NCI-H128 (cell line): ENCODE data around the gene TBC1D10A.

Experiments used
- DNase-seq: peaks from one replicate; lab custom pipeline; 2025; ENCODE audit not compliant: unreplicated experiment; lab: John Stamatoyannopoulos, UW

Gene TBC1D10A

DNA sequence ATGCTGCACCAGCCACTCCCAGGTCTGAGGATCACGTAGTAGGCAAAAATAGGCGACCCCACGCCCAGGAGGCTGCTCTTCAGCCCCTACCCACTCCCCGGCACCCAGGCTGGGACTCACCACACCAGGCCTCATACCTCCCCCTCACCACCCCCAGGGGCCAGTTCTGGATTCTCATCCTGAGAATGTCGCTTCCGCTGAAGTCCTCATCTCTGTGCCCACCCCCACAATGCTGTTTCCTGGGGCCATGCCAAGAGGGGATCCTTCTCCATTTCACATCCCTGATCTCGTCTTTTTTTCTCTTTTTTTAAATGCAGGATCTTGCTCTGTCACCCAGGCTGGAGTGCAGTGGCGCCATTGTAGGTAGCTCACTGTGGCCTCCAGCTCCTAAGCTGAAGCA lies 58.4 kb downstream of the TBC1D10A start:
- DNase-seq, result no peak

DNA sequence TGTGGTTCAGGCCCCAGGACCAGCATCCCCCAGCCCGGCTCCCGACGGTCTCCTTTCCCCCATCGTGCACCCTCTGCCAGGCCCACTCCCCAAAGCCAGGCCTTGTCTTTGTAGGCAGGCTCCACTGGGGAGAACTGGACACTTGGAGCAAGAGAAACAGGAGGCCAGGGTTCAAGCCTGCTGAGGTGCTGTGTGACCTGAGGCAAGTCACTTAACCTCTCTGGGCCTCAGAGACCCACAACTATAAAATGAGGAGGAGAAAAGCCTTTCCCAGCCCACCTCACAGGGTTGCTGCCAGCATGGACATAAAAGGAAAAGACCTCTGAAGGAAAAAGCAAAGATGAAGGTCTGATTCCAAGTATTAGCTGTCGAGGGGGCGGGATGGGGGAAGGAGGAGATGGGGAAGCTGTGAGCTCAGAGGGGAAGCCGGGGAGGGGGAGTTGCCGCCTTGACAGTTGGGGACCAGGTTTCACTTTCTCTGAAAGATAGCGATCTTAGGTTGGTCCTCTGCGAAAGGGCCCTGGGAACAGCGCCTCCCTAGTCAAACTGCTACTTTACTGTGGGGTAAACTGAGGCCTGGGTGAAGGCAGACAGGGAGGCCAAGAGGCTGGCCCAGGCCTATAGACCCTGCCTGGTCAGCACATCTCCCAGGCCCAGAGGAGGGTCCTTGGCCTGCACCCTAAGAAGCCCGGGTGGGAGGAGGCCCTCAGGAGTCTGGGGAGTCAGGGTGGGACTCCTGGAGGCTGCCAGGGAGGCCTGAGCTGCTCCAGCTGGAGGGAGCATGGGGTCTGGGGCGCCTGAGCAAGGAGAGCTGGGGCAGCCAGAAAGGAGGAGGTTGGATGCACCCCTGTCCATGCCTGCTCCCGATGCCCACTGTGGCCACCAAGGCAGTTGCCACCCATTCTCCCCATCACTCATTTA lies 59.1 kb downstream of the TBC1D10A start:
- no peak for DNase-seq

DNA sequence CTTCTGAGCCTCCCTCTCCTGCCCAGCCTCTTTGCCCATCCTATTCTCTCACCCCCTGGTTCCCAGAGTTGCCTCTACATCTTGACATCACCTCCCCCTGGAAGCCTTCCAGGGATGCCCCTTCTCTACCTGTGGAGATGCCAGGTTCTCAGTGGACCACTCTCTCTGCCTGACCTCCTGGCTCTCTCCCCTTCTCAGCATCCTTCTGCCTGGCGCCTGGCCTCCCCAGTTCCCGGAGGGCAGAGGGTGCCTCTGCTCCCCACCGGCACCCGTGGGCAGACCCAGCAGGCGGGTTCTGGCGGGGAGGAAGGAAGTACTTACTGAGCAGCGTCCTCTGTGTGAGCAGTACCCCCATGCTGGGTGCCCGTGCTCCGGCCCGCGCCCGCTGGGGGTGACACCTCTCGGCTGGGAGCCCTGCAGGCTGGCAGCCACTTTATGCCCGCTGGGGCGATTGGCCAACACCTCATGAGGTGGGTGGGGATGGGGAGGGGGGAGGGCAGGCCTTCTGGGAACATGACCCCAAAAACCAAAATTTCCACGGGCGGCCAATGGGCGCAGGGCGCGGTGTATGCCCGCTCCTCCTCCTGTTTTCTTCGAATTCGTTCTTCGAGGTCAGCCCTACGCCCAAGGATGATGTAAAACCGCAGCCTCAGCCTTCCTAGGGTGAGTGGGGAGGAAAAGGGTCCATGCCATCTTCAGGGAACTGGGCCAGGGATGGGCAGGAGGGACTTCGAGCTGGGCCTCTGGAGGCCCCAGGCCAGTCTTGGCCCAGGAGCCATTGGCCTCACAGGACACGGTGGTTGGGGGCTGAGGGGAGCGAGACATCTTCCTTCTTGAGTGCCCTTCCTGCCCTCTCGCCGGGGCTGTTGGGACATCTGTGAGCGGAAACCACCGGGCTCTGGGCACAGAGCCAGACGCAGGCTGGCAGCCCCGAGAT lies 60.0 kb downstream of the TBC1D10A start, which contains the start of gene OSM:
OSM (minus strand) TSS at position 407 of the 937 bp plus-strand sequence; CDS start at position 355, 52 bp downstream.
- no peak for DNase-seq

DNA sequence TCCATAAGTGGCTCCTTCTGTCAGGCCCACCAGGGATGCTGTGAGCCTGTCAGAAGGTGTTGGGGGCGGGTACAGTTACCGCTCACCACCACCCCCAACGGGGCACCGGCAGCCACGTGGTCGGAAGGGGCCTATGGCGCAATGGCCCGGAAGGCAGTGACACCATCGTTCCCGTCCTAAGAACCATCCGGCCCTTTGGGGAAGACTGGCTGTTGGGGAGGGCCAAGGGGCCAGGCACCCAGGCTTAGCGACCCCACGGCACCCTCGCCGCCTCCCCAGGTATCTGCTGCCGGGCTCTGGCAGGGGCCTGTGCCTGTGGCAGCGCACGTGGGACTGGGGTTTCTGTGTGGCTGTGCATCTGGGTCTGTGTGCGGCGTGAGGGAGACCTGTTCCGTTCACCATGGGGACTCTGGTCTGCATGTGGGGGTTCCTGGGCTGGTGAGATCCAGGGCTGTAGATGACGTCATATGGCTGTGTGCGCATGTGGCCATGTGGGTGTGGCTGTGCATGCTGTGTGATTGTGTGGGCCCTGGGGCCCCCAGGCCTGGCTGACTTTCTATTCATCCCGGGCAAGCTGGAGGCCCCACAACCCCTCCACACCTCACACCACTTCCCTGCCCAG lies 60.8 kb downstream of the TBC1D10A start:
- DNase-seq, result no peak

DNA sequence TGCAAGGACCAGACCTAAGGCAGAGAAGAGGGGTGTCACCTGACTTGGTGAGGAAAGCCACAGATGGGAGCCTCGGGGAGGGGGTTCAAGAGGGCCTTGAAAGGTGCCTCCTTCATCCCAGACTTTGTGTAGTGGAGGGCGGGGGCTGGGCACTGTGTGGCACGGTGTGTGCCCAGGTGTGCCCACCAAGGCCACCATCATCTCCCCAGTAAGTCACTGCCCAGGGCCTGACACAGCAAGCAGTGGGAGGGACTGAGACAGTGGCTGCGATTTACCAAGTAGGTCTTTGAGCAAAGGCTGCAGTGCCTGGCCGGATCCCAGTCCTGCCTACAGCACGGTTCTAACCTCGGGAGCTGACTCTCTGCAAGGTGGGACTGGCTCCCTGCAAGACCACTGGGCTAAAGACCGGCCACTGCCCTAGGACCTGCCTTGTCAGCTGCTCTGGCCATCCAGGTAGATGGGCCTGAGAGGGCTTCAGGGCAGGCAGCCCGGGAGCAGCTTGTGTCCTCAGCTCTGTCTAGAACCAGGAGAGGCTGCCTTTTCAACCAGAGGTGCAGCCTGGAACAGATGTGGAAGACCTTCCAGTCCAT lies 61.5 kb downstream of the TBC1D10A start:
- no peak for DNase-seq

DNA sequence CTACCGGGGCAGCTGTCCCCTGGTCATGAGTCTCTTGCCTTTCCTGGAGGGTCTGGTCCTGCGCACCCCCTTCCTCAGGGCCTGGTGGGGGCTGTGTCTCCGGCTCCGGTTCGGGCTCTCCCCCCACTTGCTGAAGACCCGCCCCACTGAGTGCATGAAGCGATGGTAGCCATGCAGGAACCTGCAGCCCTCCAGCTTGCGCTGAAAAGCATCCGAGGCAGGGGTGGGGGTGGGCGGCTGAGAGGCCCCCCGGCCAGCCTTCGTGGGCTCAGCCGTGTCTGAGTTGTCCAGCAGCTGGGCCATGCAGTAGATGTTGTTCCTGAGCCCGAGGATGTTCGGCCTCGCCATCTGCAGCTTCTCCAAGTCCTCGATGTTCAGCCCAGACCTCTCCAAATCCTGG lies 62.9 kb downstream of the TBC1D10A start:
- DNase-seq, result no peak

DNA sequence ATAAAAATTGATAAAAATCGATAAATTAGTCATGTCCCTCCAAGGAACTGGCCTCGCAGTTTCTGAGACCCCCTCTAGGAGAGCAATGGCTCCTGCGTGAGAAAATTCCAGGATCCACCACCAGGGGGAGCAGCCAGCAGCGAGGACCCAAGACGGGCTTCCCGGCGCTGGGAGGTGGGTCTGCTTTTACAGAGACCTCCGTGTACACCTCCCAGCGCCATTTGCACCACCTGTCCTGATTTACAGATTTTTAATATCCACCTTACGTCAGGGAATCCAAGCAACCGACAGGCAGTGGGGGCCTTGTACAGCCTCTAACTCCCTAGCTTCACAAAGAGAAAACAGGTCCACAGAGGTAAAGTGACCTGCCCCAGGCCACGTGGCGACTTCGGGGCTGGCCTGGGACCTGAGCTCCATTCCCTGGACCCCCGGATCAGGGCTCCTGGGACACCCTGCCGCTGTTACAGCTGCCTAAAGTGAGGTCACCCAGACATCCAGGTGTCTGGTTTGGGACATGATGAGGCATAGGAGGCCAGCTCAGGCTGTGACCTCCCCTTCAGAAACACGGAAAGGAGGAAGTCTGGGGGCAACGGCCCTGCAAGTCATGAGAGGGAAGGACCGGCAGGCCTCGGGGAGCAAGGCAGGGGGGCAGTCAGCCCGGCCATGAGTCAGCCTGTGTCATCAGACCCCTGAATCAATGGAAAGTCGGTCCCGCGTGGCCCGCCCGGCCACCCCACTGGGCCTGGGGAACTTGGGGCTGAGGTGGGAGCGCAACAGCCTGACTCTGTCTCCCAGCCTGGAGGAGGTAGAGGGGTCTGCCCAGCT lies 63.6 kb downstream of the TBC1D10A start:
- peak; percentile 21 for DNase-seq

DNA sequence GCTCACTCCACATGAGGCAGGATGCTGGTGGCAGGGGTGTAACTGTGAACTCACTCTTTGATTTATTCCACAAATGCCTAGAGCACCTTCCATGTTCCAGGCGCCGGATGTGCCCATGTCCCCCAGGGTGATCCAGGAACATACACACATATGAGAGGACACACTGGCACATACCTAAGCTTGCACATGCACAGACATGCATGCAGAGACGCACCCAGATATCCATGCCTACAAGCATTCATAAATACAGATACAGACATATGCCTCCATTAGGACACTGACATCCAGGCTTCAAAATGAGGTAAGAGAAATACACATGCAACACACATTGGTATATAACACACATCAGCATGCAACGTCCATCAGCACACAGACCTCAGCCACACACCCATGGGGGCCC lies 64.6 kb downstream of the TBC1D10A start:
- no peak for DNase-seq

DNA sequence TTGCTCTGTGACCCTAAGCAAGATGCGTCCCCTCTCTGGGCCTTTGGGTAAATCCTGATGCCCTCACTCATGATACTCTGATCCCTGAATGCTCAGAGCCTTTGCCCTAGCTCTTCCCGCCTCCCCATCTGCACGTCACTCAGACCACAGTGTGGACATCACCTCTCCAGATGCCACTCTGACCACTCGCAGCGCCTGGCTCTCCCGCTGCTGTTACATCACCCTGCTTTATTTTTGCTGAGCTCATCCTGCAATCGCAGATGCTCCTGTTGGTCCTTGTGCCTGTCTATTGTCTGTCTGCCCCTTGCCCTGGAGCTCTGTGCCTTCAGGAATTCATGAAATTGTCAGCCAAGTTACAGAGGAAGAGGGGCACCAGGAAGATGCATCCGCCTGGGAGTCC lies 65.6 kb downstream of the TBC1D10A start:
- DNase-seq, result no peak

DNA sequence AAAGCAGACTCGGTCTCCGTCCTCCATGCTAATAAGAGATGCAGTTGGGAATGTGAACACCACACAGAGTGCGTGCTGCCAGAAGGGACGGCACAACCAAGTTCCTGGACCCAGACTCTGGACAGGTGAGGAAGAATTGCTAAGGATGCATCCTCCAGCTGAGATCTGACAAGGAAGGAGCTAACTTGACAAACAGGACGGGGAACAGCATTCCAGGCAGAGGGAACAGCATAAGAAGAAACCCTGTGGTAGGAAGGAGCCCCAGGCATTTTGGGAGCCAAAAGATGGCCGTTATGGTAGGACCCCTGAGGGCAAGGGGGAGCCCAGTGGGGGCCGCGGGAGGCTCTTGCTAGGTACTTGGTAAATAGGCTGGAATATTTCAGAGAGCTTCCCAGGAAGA lies 66.1 kb downstream of the TBC1D10A start:
- DNase-seq, result no peak

DNA sequence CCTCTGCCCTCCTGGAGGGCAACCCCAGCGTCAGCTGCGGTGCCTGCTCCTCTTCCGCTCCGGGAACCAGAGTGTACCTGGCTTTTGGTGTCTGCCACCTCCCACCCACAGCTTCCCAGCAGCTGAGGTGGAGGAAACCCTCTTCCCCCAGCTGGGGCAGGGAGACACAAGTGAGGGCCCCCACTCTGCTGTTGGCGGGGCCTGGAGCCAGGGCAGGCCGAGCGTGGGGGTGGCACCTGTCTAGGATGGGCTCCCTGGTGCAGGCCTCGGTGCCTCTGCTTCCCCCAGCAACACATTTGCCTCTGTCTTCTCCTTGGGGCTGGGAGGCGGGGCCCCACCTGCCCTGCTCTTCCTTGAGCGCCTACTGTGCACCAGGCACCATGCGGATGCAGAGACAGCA lies 66.5 kb downstream of the TBC1D10A start:
- DNase-seq, result no peak

DNA sequence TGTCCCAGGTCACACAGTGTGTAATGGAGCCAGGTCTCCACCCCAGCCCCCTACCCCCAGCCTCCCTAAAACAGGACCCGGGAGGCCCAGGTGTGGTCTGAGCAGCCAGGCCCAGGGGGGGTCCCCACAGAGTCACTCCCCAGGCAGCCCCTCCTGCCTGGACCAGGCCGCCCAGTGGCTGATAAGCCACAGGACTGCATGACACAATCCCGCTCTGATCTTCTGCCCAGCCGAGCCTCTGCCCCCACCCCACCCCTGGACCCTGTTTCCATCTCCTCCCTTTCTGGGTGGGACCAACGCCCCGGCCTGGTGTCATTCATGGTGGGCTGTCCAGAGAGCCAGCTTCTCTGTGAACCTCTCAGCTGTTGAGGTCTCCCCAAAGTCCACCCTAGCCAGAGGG lies 72.4 kb downstream of the TBC1D10A start:
- no peak for DNase-seq

DNA sequence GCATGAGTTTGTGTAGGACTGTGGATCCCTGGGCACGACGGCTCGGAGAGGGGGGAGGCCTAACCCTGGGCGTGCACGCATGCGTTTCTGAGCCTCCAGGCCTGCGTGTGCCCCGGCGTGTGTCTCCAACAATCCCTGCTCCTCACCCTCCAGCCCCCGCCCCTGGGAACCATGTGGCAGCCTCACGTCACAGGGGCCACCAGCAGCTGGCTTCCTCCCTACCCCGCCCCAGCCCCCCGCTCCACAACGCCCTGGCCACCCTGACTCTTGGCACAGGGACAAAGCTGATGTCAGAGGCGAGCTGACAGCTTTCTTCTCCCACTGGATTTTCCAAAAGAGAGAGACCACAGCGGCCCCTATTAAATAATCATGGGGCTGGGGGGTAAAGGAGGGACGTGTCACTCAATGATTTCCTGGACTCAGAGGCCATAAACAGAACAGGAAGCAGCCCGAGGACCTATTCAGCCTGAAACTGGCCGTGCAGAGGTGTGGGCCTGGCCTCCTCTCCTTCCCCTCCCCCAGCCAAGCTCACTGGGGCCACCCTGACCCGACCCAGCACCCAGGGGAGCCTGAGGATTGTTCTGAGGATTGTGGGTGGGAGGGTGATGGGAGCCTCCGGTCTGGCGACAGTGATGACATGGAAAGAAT lies 73.4 kb downstream of the TBC1D10A start:
- no peak for DNase-seq

DNA sequence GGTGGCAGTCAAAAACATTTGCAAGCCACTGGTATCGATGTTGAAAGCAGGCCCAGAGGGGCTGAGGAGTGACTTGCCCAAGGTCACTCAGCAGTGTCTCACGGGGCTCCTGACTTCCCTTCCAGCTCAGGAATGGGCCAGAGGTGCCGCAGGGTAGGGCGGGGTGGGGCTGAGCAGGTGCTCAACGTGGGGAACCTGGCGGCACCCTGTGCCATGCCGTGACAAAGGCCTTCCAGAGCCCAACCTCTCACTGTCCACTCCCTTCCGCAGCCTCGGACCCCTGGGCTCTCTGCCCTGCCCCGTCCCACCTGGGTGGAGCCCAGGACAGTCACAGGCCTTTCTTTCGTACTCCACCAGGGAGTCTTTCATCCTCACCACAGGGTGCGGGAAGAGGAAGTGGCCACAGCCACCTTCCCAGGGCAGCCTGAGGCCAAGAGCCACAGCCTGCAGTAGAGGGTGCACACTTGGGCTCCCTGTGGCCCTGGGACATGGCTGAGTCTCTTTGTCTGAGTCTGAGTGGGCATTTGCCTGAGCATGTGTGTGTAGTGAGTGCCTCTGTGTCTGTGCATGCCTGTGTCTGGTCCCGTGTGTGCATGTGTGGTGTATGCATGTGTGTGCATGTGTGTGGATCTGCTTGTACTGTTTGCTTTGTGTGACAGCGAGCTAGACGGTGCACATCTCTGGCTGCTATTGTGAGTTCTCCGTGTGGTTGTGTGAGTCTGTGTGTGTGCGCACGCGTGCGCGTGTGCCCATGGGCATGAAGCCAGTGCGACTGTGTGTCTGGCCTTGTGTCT lies 74.1 kb downstream of the TBC1D10A start:
- no peak for DNase-seq

DNA sequence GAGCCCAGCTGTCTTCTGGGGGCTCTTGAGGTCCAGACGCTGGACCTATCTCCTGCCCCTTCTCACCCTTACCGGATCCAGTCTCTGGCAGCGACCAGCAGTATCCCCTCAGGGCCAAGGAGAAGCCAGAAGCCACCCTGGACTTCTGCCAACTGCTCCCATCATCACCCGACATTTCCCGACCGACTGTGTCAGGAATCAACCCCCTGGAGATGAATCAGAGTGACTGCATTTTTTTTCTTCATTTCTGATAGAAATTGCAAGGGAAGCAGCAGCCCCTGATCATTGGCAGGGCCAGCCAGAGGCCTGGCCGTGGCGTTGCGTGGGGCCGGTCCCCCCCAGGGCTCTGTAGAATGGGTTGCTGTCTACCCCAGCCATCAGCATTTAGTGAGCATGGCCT lies 75.0 kb downstream of the TBC1D10A start:
- no peak for DNase-seq

DNA sequence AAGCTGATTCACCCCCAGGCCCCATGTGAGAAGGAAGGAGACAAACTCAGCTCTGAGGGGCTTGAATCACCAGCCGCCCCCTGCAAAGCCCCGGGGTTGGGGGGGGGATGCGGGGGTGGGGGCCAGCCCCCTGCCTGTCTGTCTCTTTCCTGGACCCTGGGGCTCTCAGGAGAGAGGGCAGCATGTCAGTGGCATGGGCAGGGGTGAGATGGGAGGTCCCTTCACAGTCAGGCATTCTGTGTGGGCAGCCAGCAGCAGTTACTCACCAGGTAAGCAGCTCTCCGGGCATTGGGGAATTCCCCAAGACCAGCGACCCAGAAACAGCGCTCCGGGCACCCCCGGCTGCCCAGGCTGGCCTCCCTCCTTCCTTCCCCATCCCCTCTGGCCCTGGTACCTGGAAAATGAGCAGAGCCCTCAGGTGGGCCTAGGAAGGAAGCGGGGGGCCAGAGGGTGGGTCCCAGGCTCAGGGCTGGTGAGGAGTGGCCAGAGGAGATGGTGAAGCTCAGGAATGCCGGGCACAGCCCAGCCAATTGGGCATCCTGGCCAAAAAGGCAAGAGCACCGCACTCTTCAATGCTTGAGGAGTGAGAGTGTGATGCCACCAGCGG lies 76.0 kb downstream of the TBC1D10A start:
- no peak for DNase-seq

DNA sequence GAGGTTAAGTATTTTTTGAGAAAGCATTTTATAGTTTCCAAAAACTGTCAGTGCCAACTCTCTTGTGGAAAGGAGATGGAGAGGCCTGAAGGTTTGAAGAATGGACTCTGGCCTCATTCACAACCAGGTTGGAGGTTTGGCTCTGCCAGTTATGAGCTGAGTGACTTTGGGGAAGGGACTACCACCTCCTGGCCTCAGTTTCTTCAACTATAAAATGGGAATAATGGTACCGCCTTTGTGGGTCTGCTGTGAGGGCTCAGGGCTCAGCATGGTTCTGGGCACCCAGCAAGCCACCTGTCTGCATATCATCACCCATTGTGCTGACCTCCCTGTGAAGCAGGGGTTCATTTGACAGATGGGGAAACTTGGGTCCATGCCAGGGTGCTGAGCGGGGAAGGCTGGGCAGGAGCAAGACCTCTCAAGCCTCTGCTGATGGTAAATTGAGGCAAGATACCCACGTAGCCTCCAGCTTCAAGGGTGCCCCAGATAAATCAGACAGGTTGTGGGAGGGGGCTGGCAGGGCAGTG lies 76.6 kb downstream of the TBC1D10A start:
- no peak for DNase-seq
